GM13977 (cell line): Measurements from ENCODE around the gene CACNA1G.

Source experiments
- DNase-seq: peaks from one replicate; pipeline ENCODE4 v3.0.0; 2012; ENCODE audit warnings: low spot score
- CTCF ChIP-seq: IDR thresholded peaks from 2 replicates; pipeline ENCODE4 v1.5.1; 2012; ENCODE audit warnings: mild to moderate bottlenecking, control low read depth; ENCODE audit not compliant: insufficient read depth; ENCODE audit errors: extremely low read depth, missing control alignments
- in situ Hi-C: fragments of 300-500 bp; cut with MboI; formaldehyde crosslinking; loops from one replicate; pipeline ENCODE4 v1.12.0; 2022; ENCODE audit warnings: low sequenced_read_pairs, low pct_unique_long_range_greater_than_20kb, mixed read lengths, inconsistent platforms; ENCODE audit not compliant: unreplicated experiment

CACNA1G gene

GRCh38 chr17:50659179-50659578 lies 98.7 kb downstream of the CACNA1G start:
- DNase-seq = no peak
- in situ Hi-C loops = no loop called here
- no peak for TF ChIP-seq CTCF

DNA sequence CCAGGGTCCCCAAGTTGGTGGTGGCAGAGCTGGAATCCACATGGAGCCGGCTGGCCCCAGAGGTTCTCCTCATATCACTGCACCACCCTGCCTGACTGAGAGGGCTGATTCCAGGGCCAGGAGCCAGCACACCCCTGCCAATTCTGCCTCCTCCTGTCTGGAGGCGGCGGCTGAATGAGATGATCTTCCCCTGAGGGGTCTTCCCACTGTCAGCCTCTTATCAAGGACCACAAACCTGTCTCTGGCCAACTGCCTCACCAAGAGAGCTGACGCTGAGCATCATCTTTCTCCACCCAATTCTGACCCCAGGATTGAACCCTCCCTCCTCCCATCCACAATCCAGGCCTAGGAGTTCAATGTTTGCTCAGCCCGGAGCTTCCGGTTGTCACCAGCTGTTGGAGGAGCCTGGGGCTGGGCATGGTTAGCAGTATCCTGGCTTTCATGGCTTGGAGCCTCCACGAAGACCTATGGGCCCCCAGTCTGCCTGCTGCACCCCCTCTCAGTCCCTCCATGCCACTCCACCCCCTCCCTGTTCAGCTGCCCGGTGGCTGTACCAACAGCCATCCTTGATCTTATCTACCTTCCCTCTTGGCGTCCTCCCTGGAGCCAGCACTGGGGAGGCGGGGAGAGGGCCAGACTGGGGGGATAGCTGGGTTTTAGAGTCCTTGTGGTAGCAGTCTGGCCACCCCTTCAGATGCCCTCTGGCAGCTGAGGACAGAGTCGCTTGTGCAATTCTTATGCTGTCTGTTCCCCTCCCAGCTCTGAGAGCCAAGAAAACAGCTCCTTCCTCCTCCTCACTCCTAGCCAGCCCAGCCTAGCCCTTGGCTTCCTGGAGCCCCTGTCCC lies 99.7 kb downstream of the CACNA1G start:
- no peak for TF ChIP-seq CTCF
- in situ Hi-C loops = no loop called here

GRCh38 chr17:50660887-50661345 lies 100.4 kb downstream of the CACNA1G start:
- in situ Hi-C loops = no loop called here
- no peak for DNase-seq
- TF ChIP-seq CTCF = no peak

More for the DNA sequence above, 99.7 kb downstream of the CACNA1G start:
- DNase-seq = no peak

DNA sequence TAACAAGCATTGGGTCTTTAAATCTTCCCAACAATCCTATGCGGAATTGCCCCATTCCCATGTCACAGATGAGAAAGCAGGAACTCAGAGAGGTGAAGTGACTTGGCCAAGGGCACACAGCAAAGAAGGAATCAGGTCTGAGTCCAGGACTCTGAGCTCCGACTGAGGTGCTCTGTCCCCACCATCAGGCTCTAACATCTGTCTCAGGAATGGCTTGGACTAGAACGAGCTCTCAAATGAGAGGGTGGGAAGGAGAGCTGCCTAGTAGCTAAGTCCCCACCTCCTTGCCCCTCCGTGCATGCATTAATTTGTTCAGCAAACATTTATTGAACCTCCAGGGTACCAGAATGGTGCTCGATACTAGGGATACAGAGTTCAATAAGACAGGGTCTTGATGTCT lies 100.8 kb downstream of the CACNA1G start:
- no peak for DNase-seq

DNA sequence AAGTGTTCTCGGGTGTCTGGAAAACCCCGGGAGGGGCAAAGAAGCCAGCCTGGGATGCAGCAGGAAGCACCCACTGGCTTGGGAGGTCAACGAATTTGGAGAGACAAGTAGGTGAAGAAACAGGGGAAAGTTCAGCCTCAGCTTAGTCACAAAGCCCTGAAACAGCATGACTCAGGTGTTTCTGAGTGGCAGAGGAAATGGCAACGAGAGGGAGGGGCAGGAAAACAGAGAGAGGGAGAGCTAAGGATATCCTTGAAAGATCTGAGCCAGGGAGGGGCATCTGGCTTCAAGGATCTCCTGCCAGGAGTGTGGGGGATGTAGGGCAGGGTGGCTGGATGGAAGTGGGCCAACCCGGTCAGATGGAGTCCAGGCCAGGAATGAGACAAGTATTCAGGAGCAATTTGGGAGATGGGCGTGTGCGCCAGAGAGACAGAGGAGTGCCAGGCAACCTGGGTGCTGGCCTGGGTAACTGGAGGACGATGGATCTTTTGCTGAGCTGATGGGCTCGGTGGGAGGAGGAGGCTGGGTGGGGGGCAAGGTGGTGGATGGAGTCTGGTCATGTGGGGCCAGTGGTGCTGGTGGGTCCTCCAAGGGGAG lies 101.4 kb downstream of the CACNA1G start:
- no peak for TF ChIP-seq CTCF

More for the DNA sequence above, 100.8 kb downstream of the CACNA1G start:
- TF ChIP-seq CTCF = no peak
- in situ Hi-C loops = no loop called here

DNA sequence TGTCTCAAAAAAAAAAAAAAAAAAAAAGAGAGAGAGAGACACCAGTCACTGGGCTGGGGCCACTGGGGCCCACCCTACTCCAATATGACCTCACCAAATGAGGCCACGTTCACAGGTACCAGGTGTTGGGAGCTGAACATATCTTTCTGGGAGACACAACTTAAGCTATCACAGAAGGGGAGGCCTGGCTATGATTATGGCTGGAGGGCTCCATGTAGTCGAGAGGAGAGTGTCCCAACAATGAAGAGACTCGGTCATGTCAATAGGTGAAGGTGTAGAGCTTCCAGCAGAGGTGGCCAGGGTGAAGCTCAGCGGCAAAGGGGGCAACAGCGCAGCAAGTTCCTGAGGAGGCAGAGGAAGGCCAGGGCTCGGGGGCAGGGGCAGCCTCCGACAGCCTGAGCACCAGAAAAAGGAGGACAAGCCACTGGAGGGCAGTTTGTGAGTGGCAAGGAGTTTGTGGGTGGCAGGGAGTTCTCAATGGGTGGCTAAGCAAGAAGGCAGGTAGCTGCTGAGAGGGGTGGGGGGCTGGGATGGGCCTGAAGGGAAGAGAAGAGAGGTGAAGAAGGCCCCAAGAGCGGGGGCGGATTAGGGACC lies 102.2 kb downstream of the CACNA1G start:
- in situ Hi-C loops = no loop called here
- DNase-seq = no peak
- TF ChIP-seq CTCF = no peak

More for the DNA sequence above, 101.4 kb downstream of the CACNA1G start:
- in situ Hi-C loops = no loop called here
- DNase-seq = no peak
